HG03280 (cell line): ENCODE data around the gene GPD2.
A peak's percentile ranks its signal among the peaks of the same experiment; 100 is the strongest.
"Not testable (repeated sequence)": the region's sequence is repeated elsewhere in the genome, so short reads cannot be mapped to it uniquely, and the experiment has no call there.

Experiments
- ATAC-seq: cut with Tn5 transposase; IDR thresholded peaks from one replicate; pipeline ENCODE4 v1.9.1; 2021; ENCODE audit warnings: mild to moderate bottlenecking, moderate library complexity; ENCODE audit not compliant: unreplicated experiment

GPD2 gene

GRCh38 chr2:156473445-156473844 lies 37.3 kb downstream of the GPD2 start:
- no peak for ATAC-seq

- ATAC-seq = no peak
These were observed 38.2 kb downstream of the GPD2 start for GRCh38 chr2:156474401-156474800.

GRCh38 chr2:156476021-156476849 lies 40.1 kb downstream of the GPD2 start:
- no peak for ATAC-seq

- ATAC-seq = no peak
These were observed 40.6 kb downstream of the GPD2 start for GRCh38 chr2:156476850-156477206.

- no peak for ATAC-seq
These were observed 44.2 kb downstream of the GPD2 start for GRCh38 chr2:156480376-156480775.

- no peak for ATAC-seq
These were observed 45.1 kb downstream of the GPD2 start for GRCh38 chr2:156481312-156481711.

- ATAC-seq = no peak
These were observed 47.6 kb downstream of the GPD2 start for GRCh38 chr2:156483741-156484173.

GRCh38 chr2:156486147-156486546 lies 50.0 kb downstream of the GPD2 start:
- ATAC-seq = no peak

GRCh38 chr2:156486614-156487013 lies 50.4 kb downstream of the GPD2 start:
- no peak for ATAC-seq

- no peak for ATAC-seq
These were observed 53.0 kb downstream of the GPD2 start for GRCh38 chr2:156489195-156489594.

- ATAC-seq = no peak
These were observed 53.7 kb downstream of the GPD2 start for GRCh38 chr2:156489750-156490465.

GRCh38 chr2:156490466-156490840 lies 54.3 kb downstream of the GPD2 start:
- no peak for ATAC-seq

GRCh38 chr2:156491176-156491575 lies 55.0 kb downstream of the GPD2 start:
- no peak for ATAC-seq

GRCh38 chr2:156492979-156493378 lies 56.8 kb downstream of the GPD2 start:
- ATAC-seq = no peak

GRCh38 chr2:156495998-156496397 lies 59.8 kb downstream of the GPD2 start:
- not testable (repeated sequence) for ATAC-seq

- ATAC-seq = peak; percentile 45
These were observed 69.5 kb downstream of the GPD2 start for GRCh38 chr2:156505696-156506095.

GRCh38 chr2:156511122-156511521 lies 74.9 kb downstream of the GPD2 start:
- no peak for ATAC-seq

GRCh38 chr2:156511803-156512202 lies 75.6 kb downstream of the GPD2 start:
- ATAC-seq = peak; percentile 58

GRCh38 chr2:156512451-156512850 lies 76.3 kb downstream of the GPD2 start:
- no peak for ATAC-seq

GRCh38 chr2:156513219-156513618 lies 77.0 kb downstream of the GPD2 start:
- no peak for ATAC-seq

GRCh38 chr2:156517419-156517818 lies 81.2 kb downstream of the GPD2 start:
- no peak for ATAC-seq

- ATAC-seq = no peak
These were observed 82.0 kb downstream of the GPD2 start for GRCh38 chr2:156518138-156518537.
